Stimulated activated CD8-positive, alpha-beta memory T cell treated with anti-CD3 and anti-CD28 coated beads, Interleukin-12 subunit alpha, Interleukin-12 subunit beta, amount 100 ng/mL, for 24 hours (primary cell): ENCODE measurements around the gene SLC40A1.

Experiments
- DNase-seq: peaks from one replicate; pipeline ENCODE4 v3.0.0-alpha.2; 2020; ENCODE audit errors: extremely low read depth

Gene SLC40A1

DNA sequence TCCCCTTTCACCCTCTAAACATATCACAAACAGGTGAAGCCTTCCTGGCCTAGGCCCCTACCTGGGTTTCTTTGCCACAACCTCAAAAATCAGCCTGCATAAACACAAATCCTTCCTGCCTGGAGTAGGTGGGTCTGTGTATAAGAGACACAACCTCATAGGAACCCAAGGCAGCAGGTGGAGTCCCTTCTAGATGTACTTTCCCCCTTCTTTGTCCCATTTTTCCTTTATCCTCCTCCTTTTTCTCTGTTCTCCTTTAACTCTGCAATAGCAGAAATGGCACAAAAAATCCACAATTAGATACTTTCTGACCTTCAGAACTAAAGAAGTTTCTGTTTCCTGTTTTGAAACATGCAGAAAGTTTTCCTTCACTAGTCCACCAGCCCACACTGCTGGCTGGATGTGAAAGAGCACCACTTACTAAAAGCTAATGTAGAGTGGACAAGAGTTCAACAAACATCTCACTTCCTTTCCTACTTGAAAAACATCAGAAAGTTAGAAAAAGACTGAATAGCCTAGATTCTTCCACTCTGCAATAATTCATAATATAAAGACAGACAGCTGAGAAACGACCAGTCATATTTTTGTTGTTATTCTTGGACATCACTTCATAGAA lies 11.2 kb downstream of the SLC40A1 start:
- DNase-seq = no peak

DNA sequence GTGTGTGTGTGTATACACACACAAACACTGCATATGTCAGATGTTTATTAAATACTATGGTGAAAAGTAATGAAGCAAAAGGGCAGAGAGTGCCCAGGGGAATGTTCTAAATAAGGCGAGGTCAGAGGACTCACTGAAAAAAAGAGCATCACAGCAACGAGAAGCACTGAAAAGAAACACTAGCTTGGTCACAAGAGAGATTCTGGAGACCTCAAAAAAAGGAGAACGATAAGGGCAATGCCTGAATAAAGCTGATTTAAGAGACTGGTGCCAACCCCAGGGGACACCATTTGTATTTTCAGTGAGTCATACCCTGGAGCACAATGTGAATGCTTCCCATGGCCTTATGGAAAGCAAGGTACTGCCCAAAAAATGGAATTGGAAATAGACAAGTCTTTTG lies 14.5 kb downstream of the SLC40A1 start:
- DNase-seq = no peak

DNA sequence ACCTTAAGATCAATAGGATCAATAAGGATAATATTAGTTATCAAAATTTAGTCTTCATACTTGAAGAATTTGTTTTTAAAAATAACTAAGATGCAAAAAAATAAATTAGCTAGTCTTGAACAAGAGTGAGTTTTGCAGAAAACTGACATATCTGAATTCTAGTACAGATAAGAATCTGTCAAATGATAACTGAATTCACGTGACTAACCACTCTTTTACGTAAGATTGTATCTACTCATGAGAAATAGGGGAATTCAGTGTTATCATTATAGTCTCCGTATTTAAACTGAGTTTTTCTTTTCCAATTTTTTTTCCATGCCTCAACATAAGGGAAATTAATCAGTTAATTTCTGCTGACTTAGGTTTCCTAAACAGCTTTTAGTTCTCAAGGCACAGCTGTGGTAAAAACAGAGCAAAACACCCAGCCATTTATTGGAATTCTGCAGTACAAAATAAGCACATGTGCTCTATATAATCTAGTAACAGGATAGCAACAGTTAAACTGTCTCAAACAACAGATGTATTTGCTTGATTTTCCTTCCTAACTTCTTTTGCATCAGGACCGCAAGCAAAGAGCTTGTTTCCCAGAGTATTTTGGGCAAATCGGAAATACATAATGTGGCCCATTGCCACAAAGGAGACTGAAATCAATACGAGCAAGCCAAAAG lies 19.1 kb downstream of the SLC40A1 start:
- DNase-seq = no peak

DNA sequence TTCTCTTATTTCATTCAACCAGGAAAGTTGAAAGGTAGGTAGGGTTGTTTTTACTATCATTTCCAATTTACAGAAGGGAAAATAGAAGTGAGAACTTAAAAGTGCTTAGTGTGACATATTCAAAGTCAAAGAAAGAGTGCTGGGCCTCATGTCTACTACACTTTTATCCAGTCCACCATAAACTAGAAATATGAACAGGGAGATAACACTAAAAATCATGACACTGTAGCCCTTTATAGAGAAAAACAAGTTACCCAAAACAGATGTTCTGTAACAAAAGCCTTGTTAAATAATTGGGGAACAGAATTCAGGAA lies 20.4 kb downstream of the SLC40A1 start:
- DNase-seq = no peak

DNA sequence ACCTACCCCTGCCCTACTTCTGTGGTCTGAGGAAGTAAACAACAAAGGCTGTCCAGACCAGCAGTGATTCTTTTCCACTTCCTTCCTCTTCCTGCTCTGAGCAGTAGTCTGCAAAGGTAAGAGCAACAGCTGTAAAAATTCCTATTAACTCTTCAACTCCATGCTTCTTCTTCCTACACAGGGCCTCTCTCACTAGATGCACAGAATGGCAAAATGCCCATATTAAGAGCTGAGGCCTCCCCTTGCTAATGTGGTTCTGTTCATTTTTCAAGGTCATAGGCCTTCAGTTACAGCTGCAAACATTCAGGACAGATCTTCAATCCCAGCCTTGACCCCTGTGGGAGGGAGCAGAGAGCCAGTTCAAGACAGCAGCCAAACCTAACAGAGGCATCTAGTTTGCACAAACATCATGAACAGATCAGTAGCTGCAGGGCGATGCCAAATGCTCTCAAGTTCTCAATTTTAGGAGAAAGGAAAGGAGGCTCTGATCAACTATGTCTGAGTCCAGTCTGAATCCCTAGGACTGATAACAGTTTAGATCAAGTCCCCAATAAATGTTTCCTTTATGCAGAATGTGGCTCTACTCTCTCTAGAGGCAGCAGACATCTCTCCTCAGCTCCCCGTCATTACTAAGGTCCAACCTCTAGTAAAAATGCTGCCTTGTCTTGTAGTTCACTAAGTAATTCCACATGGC lies 20.9 kb downstream of the SLC40A1 start:
- DNase-seq = no peak

DNA sequence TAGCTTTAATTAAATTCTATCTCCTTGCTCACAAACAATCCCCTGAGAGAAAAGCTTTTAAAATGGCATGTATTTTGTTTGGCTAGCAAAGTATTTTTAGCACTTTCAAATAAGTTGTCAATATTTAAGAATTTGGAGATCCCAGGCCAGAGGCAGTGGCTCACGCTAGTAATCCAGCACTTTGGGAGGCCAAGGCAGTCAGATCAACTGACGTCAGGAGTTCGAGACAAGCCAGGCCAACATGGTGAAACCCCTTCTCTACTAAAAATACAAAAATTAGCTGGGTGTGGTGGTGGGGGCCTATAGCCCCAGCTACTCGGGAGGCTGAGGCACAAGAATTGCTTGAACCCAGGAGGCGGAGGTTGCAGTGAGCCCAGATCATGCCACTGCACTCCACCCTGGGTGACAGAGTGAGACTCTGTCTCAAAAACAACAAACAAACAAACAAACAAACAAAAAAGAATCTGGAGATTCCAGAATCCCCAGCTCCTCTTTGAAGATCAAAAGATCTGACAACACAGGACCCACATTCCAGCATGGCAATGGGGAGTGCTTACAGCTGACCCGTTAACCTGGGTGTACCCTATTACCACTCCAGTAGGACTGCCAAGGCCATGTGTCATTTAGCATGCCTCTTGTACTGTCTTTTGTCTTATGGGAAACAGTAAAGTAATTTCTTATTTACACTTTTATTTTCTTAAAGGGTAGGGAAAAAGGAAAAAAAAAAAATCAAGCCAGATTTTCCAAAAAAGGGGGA lies 21.9 kb downstream of the SLC40A1 start:
- DNase-seq = no peak

DNA sequence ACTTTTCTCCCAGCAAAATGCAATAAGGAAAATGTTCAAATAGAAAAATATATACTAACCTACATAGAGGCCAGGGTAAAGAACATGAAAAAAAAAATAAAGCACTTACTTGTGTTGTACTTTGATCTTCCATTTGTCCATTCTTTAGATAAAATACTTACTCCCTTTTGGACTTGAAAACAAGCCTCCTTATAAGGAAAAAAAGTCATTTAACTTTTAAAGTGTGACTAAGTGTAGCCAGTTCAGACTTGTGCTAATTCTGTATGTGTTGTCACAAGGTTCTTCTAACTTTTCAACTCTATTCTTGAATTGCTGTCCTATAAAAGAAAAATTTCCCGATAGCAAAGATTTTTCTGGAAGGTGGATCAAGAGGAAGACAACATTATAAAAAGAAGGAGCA lies 23.2 kb downstream of the SLC40A1 start:
- no peak for DNase-seq

DNA sequence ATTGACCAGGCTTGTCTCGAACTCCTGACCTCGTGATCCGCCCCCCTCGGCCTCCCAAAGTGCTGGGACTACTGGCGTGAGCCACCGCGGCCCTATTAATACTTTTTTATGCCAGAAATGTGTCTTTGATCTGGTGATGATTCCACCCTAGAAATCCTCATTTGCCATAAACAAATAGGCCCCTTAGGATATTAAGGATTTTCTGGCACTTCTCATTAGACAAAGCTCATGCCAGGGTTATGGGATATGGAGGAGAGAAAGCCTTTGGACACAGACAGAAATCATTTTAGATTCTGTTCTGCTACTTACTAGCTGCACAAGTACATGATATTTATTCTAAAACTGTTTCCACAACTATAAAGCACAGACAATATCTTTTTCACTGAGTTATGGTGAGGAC lies 24.1 kb downstream of the SLC40A1 start:
- no peak for DNase-seq

DNA sequence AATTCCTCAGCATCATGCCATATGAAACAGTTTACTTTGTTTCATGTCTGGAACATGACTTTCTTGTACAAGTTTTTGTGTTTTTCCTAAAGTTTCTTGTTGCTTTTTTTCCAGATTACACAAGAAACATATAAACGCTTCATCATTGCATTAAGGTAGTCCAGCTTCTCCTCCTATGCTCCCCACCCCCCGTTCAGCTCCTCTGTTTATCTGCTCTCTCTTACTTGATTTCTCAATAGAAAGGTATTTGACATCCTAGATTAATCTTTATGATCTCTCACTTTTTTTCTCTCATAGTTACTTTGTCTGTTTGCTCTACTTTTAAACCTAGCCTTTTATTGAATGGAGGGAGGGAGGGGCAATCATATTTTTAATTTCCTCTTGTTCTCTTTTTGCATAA lies 25.4 kb downstream of the SLC40A1 start:
- DNase-seq = no peak

DNA sequence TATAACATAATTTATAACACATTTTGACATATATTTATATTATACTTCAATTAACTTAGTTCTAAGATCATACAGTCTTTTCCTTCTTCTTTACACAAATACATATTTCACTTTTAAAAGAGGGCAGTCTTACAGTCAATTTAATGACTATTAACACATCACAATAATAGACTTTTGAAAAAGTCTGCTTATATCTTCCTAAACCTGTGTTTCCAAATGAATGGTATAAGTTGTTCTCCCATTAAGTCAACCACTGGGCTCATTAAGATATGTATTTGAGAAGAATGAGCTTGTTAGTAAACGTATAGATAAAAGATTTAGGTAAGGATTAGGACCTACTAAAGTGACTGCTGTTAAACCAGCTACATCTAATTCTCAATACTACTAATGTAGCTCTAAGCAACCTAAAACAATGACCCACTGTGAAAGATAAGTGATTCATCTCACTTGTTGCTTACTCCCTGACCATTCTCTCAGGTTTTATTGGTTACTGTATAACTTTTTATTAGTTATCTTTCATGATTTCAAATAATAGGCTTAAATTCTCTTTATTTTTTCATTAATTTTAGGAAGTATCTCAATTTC lies 27.0 kb downstream of the SLC40A1 start:
- DNase-seq = no peak

DNA sequence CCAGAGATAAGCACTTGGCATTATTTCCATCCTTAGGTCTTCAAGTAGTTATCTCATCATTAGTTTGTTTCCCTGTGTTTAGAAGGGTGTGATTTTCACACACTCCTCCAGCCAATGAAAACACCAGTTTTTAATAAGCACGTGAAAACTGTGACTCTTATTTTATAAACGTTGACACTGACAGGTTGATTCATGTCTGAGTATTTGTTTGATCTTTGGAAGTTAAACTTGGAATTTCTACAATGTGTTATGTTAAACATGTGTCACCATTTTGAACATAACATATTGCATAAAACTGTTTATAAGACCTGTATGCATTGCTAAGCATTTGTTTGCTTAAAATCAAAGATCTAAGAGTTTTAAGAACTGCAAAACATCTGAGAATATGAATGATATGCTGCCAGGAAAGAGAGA lies 27.6 kb downstream of the SLC40A1 start:
- DNase-seq = no peak

DNA sequence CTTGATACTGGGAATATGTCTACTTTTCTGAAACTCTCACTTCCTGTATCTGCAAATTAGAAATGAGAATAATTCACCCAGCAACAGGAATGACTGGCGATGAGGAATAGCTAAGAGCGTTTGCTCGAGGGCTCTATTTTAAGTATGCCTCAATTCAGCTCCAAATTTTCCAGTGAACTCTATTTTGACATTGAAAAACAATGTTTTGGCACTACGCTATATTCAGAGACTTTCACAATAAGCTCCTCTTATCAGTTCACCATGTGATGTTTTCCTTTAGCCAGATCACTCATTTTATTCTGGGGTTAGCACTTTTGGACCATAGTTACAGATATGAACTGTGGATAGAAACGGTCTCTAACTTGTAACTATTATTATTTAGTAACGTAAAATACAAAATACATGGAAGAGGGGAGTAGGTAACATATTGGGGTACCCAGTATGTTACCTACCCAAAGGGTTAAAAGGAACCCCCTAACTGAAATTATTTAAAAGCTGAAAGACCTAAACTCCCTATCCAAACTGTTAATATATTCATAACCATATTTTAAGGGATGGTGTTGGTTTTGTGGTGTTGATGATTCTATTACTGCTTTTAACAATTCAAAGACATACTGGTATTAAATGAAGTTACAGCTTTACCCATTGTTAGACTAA lies 28.1 kb downstream of the SLC40A1 start:
- DNase-seq = no peak

DNA sequence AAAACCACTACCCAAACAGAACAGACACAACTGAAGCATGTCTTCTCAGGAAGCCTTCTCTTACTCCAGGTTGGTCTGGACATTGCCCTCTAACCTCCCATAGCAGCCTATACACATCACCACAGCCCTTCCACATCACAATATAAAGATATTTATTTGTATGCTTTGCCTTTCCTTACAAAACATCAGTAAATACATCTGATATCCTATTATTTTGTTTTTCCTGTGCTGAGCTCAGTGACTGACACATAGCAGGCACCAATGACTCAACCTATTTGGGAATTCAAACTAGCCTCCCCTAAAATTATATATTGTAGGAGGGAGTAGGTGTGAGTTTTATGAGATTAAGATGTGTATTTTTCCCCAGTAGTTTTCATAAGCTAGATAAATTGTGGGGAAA lies 28.8 kb downstream of the SLC40A1 start:
- DNase-seq = no peak

DNA sequence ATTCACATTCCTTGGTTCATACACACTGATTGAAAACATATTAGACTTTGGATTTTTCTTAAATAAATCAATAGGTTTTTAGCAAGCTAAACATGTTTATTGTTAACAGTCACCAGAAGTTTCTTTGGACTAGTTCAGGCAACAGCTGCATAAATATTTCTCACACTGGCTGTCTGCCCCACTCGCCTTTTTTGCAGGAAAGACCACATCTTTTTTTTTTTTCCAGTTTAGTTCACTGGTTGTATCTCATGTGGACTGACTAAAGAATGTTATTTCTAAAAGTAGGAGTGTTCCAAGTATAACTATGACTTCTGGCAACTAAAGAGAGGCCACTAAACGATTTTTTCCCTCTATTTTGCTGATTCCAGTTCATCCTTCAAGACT lies 31.1 kb downstream of the SLC40A1 start:
- DNase-seq = no peak

DNA sequence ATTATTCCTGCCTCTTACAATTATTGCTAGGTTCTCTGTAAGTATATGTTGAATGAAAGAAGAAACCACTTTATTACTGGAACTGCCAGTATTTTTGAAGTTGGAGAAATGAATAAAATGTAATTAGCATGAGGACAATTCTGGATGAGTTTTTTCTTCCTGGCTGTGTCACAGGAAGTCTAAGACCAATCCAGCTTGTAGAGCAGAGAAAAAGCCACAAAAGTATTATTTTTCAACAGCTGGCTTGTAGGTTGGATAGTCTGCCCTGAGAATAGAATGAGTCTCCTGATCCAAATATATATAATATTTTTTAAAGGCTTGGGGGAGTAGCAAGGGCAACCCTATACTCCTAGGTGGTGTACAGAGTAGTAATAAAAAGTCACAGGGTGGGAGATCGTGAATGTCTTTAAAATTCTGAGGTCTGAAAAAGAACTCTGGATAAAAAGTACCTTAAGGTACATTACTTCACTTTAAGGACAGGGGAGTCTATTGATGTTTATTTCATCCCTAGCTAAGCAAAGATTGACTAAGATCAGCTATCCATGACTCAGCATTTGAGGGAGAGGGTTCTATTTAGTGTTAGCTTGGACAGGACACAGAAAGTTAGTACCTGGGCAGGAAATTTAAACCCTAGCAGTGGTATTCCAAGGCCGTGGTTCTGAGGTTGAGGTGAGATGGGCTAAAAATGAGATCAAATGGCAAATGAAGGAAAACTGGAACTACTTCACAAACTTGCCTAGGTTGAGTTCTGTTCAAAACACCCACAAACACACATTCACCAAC lies 31.7 kb downstream of the SLC40A1 start:
- DNase-seq = no peak

DNA sequence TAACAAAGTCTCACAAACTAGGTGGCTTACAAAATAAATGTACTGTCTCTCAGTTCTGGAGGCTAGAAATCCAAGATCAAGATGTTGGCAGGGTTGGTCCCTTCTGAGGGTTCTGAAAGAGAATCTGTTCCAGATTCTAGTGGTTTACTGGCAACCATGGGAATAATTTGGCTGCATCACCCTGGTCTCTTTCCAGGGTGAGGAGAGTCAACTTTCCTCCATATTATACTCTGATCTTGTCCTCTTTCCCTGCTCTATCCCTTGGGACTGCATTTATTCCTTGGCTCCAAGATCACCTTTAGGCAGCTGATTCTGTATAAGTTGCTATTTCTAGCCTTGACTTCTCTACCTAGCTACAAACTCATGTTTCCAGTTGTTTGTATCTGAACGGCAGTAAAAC lies 35.2 kb downstream of the SLC40A1 start:
- DNase-seq = no peak

DNA sequence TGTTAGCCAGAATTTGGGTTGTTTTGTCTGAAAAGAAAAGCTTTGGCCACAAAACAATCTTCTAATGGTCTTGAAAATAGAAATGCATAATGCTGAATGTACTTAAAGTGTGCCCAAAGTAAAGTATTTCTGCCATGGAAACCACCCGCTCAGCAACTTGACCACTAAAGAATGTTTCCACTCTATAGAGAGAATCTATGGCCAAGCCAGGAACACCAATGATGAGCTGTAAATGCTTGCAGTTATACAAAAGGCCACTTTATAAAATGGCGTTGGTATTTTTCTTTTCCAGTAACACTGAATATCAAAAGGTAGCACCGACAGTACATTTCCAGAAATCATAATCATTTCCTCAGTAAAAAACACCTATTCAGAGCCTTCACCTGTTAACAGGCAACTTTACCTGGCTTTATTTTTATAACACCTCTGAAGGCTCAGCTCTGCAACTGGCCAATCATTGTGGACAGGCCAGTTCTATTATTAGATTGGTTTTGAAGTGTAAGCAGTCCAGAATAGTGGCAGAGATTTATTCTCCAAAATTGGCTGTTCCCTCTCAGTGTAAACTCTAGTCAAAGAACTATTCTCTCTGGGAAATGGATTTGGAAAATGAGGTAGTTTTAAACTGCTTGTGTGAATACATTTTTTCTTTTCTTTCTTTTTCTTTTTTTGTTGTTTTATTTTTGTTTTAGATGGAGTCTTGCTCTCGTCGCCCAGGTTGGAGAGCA lies 36.1 kb downstream of the SLC40A1 start:
- no peak for DNase-seq

DNA sequence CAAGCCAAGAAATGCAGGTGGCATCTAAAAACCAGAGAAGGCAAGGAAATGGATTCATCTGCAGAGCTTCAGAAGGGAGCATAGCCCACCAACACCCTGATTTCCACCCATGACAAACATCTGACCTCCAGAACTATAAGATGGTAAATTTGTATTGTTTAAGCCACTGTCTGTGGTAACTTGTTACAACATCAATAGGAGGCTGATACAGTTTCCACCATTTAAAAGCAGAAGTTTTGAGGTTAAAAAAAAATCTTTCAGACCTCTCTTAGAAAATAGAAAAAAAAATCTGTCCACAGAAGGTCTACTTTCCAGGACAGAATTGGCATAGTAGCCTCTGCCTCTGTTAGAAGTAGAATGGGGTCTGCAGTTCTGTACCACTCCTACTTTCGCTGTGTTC lies 37.2 kb downstream of the SLC40A1 start:
- DNase-seq = no peak

DNA sequence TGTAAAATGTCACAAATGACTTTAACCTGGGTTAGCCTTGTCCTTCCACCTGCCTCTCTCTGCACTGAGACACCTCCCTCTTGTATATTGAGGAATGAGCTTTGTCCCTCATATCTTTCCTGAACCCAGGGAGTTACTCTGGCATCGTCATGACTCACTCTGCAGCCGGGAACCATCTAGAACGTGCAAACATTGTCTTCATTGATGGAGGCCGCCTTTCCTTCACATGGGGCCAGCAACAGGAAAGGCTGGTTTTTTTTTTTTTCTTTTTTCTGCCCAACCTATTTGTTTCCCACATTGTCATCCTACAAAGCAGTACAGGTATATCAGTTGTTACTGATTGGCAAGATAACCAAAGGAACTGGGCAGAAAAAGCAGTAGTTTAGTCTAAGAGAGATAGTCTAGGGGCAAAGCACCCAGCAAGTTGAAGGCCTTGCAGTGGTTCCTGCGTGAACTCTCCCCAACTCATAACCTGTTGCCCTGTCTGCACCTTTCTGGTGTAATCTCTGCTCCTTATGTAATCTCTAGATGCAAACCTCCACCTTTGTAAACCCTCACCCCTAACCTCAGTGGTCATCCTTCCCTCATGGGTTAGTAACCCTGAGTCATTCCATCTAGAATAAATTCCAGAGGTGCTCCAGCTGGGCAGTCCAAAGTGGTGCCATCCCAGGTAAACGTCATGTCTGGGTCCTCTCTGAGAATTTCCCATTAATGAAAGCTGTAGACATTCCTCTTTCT lies 38.3 kb downstream of the SLC40A1 start:
- no peak for DNase-seq

DNA sequence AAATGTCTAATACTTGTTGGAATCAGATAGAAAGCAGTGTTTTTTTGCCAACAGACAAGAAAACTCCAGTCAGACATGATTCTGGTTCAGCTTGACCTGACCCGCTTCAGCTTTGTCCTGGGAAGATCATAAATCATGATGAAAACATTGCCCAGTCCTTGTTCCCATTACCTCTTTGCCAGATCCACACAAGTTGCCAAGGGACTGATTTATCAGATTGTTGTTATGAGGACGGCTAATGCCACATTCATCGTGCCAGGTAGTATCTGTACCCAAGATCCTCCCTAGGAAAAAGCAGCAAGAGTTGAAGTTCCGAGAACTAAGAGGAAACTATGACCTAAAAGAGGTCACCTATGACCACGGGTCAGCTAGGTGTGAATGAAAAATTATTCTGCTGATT lies 39.0 kb downstream of the SLC40A1 start:
- DNase-seq = no peak
